Heart left ventricle (tissue), 13 donors: ENCODE results near the gene HIKESHI.

Source experiments
- CTCF ChIP-seq, 12 donors: fragments of 200-600 bp; sonication (generic) in 4 of 12; IDR thresholded peaks; one replicate each; pipeline versions ENCODE4 v1.5.0 to v1.8.0; 2018 to 2022; ENCODE audit warnings: antibody characterized with exemption in 12 of 12, mild to moderate bottlenecking in 5 of 12
- POLR2A ChIP-seq, 2 donors: fragments of 450-650 bp; IDR thresholded peaks; one replicate each; pipeline ENCODE4 v1.6.1; 2017; ENCODE audit warnings: antibody characterized with exemption in 2 of 2, mild to moderate bottlenecking in 2 of 2, moderate library complexity in 2 of 2
- donor health status: ischemic (EF 13 %, LVEDD 7.1; RV severe dilation, severe dysfunction).
- donor health status: DM: no; HTN: yes; CAD: no.
- donor health status: DM: no; HTN: no; CAD: no.
- donor health status: ischemic (EF 25% LVEDD 6.9; RV normal size, moderate dysfunction).
- donor health status: ischemic (EF 25% LVEDD 5.7; RV mildly dilated, moderate dysfunction).
- donor health status: ischemic (EF 35%, LVEDD 5.7; RV mildly dilated, moderate dysfunction).
- donor health status: nonischemic (EF 11% LVEDD 7.7; RV severe dilation, severe dysfunction).
- donor health status: DM: yes; HTN: yes; CAD: no.
- donor health status: PGD.
- donor health status: ischemic (EF 29% LVEDD 5.4; RV normal size, mild dysfunction).
- donor health status: nonischemic (EF 23%, LVEDD 6.1; RV moderate dilation, normal function).

- no peak for TF ChIP-seq POLR2A (IDR thresholded peaks at IDR 0.05)
- TF ChIP-seq CTCF (IDR thresholded peaks at IDR 0.05) = no peak
Observed at GRCh38 chr11:86377972-86378371, 75.9 kb downstream of the HIKESHI start.
